Measurements from ENCODE around the gene DOCK6. TPM values are rescaled to one million over a fixed set of nuclear protein-coding genes. Genes with fewer than 3 reads are reported as not detected.

DOCK6 gene
- total RNA-seq, 1 experiment from 2014 or later: 13.0 TPM

DNA sequence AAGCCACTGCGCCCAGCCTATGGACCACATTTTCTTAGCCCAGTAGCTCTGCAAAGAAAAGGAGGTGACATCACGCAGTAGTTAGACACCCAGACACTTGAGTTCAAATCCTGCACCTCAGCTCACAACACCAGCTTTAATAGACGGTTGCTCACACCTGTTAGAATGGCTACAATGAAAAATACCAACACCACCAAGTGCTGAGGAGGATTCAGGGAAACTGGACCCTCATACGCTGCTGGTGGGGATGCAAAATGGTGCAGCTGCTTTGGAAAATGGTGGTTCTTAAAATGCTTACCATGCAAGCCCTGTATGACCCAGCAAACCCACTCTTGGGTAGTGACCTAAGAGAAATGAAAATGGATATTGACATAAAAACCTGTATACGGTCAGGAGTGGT is 11.7 kb upstream of the DOCK6 start:
- DNase-seq (ENCODE audit: low read depth): no peak

DNA sequence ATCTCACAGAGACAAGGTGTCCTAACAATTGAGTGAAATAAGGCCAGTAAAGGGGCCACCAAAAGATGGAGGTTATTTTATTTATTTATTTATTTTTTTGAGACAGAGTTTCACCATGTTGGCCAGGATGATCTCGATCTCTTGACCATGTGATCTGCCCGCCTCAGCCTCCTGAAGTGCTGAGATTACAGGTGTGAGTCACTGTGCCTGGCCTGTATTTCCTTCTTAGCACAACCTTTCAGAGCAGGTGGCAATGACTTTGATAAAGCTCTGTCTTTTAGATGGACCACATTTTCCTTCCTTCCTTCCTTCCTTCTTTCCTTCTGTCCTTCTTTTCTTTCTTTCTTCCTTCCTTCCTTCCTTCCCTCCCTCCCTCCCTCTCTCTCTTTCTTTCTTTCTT is 11.0 kb upstream of the DOCK6 start:
- DNase-seq (ENCODE audit: low read depth): no peak

GRCh38 chr19:11269408-11269807 is 7.1 kb upstream of the DOCK6 start:
- DNase-seq (ENCODE audit: low read depth): no peak

- DNase-seq (ENCODE audit: low read depth): peak; percentile 57
Measured at GRCh38 chr19:11268783-11269267, 6.5 kb upstream of the DOCK6 start.

GRCh38 chr19:11267316-11268085 is 5.2 kb upstream of the DOCK6 start:
- DNase-seq (ENCODE audit: low read depth): no peak

- no peak for DNase-seq (ENCODE audit: low read depth)
Measured at GRCh38 chr19:11265785-11266236, 3.5 kb upstream of the DOCK6 start.

DNA sequence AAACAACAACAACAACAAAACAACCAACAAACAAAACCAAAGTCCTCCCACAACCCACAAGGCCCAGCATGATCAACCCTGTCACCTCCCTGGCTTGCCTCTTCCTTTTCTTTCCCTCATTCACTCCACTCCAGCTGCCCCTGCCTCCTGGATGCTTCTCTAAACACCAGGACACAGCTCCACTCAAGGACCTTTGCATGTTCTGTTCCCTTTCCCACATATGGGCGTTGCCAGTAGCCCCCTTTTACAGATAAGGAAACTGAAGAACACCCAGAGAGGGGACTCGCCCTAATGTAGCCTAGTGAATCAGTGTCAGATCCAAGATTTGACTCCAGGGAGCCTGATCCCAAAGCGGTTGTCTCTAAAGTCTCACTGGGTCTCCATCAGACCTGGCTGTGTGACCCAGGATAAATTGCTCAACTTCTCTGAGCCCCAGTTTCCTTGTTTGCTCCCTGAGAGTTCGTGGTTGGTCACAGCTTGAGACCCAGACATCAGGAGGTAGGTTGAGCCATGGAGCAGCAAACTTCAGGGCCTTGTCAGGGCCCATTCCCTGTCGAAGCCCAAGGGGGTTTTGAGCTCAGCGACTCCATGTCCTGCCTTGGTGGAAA is 3.0 kb upstream of the DOCK6 start:
- DNase-seq (ENCODE audit: low read depth): no peak

DNA sequence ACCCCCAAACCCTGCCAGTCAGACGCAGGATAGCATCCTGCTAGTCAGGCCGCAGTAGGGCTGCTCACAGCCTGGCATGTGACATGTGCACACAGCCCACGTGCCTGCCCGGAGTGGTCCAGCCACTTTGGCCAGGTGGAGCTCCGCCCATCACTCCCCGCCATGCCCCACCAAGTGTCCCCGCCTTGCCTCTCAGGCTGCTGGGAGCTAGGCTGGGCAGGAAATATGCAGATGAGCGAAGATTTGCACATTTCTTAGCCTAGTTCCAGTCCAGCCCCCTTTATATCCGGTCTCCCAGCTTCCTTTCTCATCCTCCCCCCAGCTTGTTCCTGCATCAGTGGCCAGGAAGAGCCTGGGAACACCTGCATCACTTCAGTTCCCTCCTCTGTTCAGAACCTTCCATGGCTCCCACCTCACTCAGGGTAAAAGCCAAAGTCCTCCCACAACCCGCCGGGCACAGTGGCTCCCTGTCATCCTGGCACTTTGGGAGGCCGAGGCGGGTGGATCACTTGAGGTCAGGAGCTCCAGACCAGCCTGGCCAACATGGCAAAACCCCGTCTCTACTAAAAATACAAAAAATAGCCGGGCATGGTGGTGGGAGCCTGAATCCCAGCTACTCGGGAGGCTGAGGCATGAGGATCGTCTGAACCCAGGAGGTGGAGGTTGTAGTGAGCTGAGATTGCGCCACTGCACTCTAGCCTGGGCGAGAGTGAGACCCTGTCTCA is 2.3 kb upstream of the DOCK6 start:
- DNase-seq (ENCODE audit: low read depth): no peak

DNA sequence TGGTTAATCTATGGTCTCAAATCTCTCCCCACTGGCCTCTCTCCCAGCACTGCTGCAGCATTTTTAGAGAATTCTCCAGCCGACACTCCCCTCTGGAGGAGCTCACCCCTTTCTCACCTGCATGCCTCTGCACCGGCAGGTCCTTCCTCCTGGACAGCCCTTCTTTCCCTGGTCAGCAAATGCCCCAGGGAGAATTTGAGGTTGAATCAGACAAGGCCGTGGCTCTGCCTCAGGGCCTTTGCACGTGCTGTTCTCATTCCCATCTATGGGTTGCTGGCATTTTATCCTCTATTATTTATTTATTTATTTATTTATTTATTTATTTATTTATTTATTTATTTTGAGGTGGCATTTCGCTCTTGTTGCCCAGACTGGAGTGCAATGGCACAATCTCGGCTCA is 1.4 kb upstream of the DOCK6 start:
- DNase-seq (ENCODE audit: low read depth): no peak

DNA sequence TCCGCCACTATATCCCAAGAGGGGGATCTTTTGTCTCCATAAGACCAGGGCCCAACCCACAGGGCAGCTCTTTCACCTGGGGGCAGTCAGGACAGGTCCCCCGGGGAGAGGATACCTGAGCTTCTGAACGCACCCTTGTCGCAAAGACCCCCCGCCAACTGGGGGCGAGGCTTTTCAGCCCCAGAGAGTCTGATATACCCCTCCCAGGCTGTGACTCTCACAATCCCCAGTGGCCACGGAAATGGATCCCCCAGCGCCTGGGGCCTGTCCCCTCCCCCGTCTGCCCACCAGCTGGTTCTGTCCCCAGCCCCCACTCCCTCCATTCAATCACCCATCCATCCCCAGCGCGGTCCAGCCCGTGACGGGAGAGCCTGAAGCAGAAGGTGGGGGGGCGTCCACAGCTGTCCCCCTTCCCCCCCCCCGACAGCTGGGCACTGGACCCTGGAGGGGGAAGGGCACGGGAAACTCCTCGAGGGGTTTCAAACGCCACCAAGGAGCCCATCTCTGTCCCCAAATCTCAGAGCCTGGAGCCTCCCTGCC is 823 bp downstream of the DOCK6 start:
- no peak for DNase-seq (ENCODE audit: low read depth)

GRCh38 chr19:11260996-11261395 is 1.3 kb downstream of the DOCK6 start:
- DNase-seq (ENCODE audit: low read depth): no peak

DNA sequence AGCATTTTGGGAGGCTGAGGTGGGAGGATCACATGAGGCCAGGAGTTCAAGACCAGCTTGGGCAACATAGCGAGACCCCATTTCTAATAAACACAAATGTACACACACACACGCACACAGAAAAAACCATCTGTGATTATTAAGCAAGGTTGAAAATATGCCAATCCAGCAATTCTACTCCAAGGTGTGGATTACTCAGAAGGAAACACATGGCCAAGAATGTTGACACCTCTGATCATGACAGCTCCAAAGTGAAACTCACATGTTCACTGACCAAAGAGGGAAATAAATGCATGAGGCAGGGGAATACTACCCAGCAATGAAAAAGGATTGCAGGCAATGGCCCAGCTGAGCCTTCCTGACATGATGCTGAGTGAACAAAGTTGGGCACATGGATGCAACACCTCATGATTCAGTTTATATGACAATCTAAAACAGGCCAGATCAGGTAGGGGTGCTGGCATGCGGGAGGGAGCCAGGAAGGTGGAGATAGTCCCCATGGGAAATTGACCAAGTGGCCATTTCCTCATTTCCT is 4.4 kb downstream of the DOCK6 start:
- DNase-seq (ENCODE audit: low read depth): no peak

DNA sequence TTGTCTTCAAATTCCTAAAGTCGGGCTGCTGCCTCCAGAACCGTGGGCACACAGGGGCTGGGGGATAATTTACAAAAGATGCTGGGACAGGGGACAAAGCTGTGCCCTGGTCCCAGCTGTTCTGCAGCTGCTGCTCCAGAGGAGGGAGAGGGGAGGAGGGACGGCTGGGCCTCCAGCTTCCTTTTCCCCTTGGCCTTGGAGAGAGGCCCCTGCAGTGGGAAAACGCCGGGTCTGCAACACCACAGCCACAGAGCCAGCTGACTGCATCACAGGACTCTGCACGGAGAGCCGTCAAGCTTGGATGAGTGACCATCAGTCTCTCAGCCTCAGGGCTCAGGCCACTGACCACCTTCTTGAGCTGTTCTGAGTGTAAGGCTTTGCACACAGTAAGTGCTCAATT is 6.1 kb downstream of the DOCK6 start:
- no peak for DNase-seq (ENCODE audit: low read depth)

DNA sequence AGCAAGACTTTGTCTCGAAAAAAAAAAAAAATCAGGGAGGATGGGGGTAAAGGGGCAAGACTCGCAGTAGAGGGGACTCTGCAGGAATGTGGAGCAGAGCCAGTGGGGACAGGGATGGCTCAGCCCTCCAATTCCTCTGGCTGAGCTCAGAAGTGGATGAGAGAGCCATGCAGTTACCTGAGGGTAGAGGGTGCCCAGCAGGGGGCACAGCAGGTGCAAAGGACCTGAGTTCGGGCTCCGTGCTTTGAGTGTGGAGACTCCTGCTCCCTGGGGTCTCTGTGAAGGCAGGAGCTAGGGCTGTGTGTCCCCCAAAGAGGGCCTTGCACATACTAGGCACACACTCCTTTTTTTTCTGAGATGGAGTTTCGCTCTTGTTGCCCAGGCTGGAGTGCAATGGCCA is 7.7 kb downstream of the DOCK6 start:
- DNase-seq (ENCODE audit: low read depth): no peak

DNA sequence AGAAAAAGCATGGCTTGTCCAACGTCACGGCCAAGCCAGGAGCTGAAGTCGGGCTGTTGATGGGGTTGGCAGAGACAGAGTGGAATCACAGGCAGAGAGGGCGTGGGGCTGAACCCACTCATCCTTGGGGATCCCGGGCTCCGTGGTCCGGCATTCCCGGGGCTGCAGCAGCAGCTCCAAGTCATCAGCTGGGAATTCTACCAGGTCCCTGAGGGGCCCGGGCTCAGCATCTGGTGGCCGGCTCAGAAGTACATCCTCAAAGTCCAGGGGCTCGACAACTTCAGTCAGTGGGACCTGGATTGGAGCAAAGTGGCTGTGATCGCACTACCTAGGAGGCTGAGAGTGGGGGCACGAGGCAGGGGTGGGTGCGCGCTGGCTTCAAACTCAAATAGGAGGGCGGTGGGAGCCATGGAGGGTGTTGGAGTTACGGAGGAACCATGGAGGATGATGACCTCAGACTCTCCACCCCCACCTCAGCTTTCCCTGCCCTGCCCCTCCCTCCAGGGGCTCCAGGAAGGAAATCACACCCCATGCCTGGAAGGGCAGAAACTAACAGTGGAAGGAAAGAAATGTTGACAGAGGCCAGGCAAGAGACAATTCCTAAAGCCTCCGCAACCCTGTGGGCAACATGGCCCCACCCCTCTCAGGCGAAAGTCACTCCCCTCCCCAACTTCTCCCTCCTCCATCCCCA is 9.5 kb downstream of the DOCK6 start:
- DNase-seq (ENCODE audit: low read depth): no peak

- no peak for DNase-seq (ENCODE audit: low read depth)
Measured at GRCh38 chr19:11251650-11252314, 10.5 kb downstream of the DOCK6 start.

DNA sequence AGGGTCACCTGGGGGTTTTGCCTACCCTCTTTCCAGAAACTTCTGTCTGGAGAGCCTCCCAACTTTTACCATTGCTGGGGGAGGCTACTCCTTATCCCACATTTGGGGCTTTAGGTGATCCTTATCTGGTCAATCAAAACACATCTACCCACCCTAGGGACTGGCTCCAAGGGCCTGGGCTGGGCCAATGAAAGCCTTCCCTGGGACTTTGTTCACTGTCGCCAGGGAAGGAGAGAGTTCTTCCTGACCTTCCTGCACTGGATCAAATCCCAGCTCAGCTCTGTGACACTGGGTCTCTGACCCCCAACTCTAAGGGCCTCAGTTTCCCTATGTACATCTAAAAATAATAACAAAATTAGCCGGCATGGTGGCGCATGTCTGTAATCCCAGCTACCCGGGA is 11.1 kb downstream of the DOCK6 start:
- DNase-seq (ENCODE audit: low read depth): no peak

DNA sequence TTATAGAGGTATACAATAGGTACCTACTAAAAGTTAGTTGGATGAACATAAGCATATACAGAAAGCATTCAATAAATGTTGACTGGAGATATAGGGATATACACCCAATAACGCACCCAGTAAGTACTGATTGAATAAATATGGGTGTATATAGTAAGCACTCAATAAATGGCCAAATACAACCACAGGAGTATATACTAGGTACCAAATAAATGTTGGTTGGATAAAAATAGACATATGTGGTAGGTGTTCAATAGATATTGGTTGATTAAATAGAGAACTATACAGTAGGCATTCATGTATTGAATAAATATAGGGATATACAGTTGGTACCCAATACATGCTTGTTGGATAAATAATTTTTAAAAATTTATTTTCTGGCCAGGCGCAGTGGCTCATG is 13.5 kb downstream of the DOCK6 start:
- DNase-seq (ENCODE audit: low read depth): no peak

GRCh38 chr19:11247934-11248333 is 14.4 kb downstream of the DOCK6 start:
- DNase-seq (ENCODE audit: low read depth): no peak

- no peak for DNase-seq (ENCODE audit: low read depth)
Measured at GRCh38 chr19:11247391-11247790, 14.9 kb downstream of the DOCK6 start.

DNA sequence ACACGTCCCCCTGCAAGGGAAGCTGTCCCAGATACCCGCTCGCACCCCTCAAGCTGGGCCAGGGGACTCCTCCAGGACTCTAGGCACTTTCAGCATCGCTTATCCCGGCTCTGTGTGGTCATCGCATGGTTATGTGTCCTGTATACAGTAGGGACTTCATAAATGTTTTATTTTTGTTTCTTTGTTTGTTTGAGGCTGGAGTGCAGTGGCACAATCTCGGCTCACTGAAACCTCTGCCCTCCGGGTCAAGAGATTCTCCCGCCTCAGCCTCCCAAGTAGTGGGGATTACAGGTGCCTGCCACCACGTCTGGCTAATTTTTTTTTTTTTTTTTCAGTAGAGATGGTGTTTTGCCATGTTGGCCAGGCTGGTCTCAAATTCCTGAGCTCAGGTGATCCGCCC is 15.4 kb downstream of the DOCK6 start:
- no peak for DNase-seq (ENCODE audit: low read depth)

Measured in M059J (cell line).